D341Med (cell line): ENCODE measurements around the gene GBP2.
"Not testable (repeated sequence)": the region's sequence is repeated elsewhere in the genome, so short reads cannot be mapped to it uniquely, and the experiment has no call there.

Experiments
- DNase-seq: peaks from one replicate; pipeline ENCODE4 v3.0.0; 2012; ENCODE audit warnings: low spot score

The GBP2 gene

GRCh38 chr1:89126602-89127565, 970 bp upstream of the GBP2 start:
- DNase-seq: not testable (repeated sequence)

- no peak for DNase-seq
These were observed 538 bp downstream of the GBP2 start for GRCh38 chr1:89125240-89125912.

GRCh38 chr1:89121641-89122040, 4.3 kb downstream of the GBP2 start:
- DNase-seq: no peak

GRCh38 chr1:89114662-89115061, 11.3 kb downstream of the GBP2 start:
- no peak for DNase-seq

GRCh38 chr1:89112871-89113613, 12.9 kb downstream of the GBP2 start:
- no peak for DNase-seq

GRCh38 chr1:89104687-89105086, 21.2 kb downstream of the GBP2 start:
- no peak for DNase-seq

GRCh38 chr1:89104147-89104546, 21.8 kb downstream of the GBP2 start:
- no peak for DNase-seq

GRCh38 chr1:89102021-89102420, 23.9 kb downstream of the GBP2 start:
- DNase-seq: no peak

- no peak for DNase-seq
These were observed 25.5 kb downstream of the GBP2 start for GRCh38 chr1:89100412-89100811.

GRCh38 chr1:89098857-89099256, 27.1 kb downstream of the GBP2 start:
- no peak for DNase-seq

- DNase-seq: no peak
These were observed 30.2 kb downstream of the GBP2 start for GRCh38 chr1:89095737-89096136.

- DNase-seq: no peak
These were observed 36.0 kb downstream of the GBP2 start for GRCh38 chr1:89089962-89090361.

GRCh38 chr1:89088572-89088971, 37.3 kb downstream of the GBP2 start:
- no peak for DNase-seq

GRCh38 chr1:89087241-89087640, 38.7 kb downstream of the GBP2 start:
- no peak for DNase-seq

- DNase-seq: no peak
These were observed 40.1 kb downstream of the GBP2 start for GRCh38 chr1:89085781-89086180.

GRCh38 chr1:89081005-89081404, 44.9 kb downstream of the GBP2 start:
- no peak for DNase-seq

GRCh38 chr1:89080068-89080467, 45.8 kb downstream of the GBP2 start:
- not testable (repeated sequence) for DNase-seq

- not testable (repeated sequence) for DNase-seq
These were observed 53.3 kb downstream of the GBP2 start for GRCh38 chr1:89072466-89073065.

GRCh38 chr1:89070509-89070908, 55.4 kb downstream of the GBP2 start:
- no peak for DNase-seq

- DNase-seq: no peak
These were observed 56.0 kb downstream of the GBP2 start for GRCh38 chr1:89069951-89070350.

- DNase-seq: no peak
These were observed 57.6 kb downstream of the GBP2 start for GRCh38 chr1:89068291-89068690.
